GM12878 (cell line): ENCODE data around the gene DFFA. TPM values are rescaled to one million over a fixed set of nuclear protein-coding genes. Genes with fewer than 3 reads are reported as not detected.

Experiments used
- ATAC-seq: fragments of 200-7000 bp; cut with Tn5 transposase; 3 replicates; pipeline ENCODE4 v1.9.1; 2020; ENCODE audit warnings: mild to moderate bottlenecking, moderate library complexity
- BruUV-seq: library from RNA; stranded (reverse); fragments of 400-500 nt; replicated peaks from 2 replicates; lab custom pipeline; 2021; lab: Mats Ljungman, UMichigan
- CTCF ChIA-PET: fragments of 300-600 bp; sonication (Branson Sonifier 250); formaldehyde crosslinking; extraction: SDS; loops from one replicate; lab custom pipeline; 2021; ENCODE audit warnings: inconsistent platforms; lab: Yijun Ruan, JAX
- POLR2A ChIA-PET: fragments of 350-600 bp; formaldehyde crosslinking; extraction: SDS; loops from one replicate; lab custom pipeline; 2021; ENCODE audit warnings: inconsistent platforms; lab: Charles Lee
- RAD21 ChIA-PET: fragments of 300-600 bp; sonication (Branson Sonifier 250); formaldehyde crosslinking; loops from one replicate; lab custom pipeline; 2023; ENCODE audit warnings: antibody characterized with exemption; ENCODE audit not compliant: unreplicated experiment; lab: Charles Lee
- SMC1A ChIA-PET: fragments of 300-600 bp; sonication (Branson Sonifier 250); formaldehyde crosslinking; loops from one replicate; lab custom pipeline; 2023; ENCODE audit not compliant: unreplicated experiment, uncharacterized antibody; lab: Charles Lee
- DNase-seq: peaks from one replicate; pipeline ENCODE4 v3.0.0-alpha.2; 2011; ENCODE audit warnings: low read depth, low spot score
- FAIRE-seq: peaks from 3 replicates; lab custom pipeline; 2011; peaks lifted over from hg19 to GRCh38; lab: Jason Lieb, UNC
- H2AFZ ChIP-seq: 2 replicates; pipeline ENCODE4 v1.6.0; 2011; ENCODE audit warnings: low read depth, low read length, control low read depth; ENCODE audit not compliant: control insufficient read depth
- H3K27ac ChIP-seq: 2 replicates; pipeline ENCODE4 v1.5.1; 2011; ENCODE audit warnings: control low read depth; ENCODE audit not compliant: control insufficient read depth, insufficient read depth
- H3K27me3 ChIP-seq, 2 experiments: replicated peaks in 1 of 2; 2 replicates each; pipeline versions ENCODE4 v1.6.0 to v1.6.1; 2011; ENCODE audit warnings: low read length in 1 of 2; ENCODE audit not compliant: control insufficient read depth in 2 of 2, insufficient read depth in 2 of 2
- H3K36me3 ChIP-seq, 2 experiments: 2 replicates each; pipeline ENCODE4 v1.5.1; 2011; ENCODE audit warnings: low read length in 1 of 2; ENCODE audit not compliant: control insufficient read depth in 2 of 2, insufficient read depth in 2 of 2
- H3K4me1 ChIP-seq: 2 replicates; pipeline ENCODE4 v1.6.1; 2011; ENCODE audit warnings: mild to moderate bottlenecking, low read length, moderate library complexity, mixed read lengths; ENCODE audit not compliant: control insufficient read depth, insufficient read depth
- H3K4me2 ChIP-seq: 2 replicates; pipeline ENCODE4 v1.6.0; 2011; ENCODE audit warnings: control low read depth; ENCODE audit not compliant: control insufficient read depth, insufficient read depth
- H3K4me3 ChIP-seq: fragments of 200-600 bp; sonication (generic); 2 replicates; pipeline ENCODE4 v1.5.1; 2016
- H3K79me2 ChIP-seq: 2 replicates; pipeline ENCODE4 v1.6.0; 2011; ENCODE audit warnings: low read length; ENCODE audit not compliant: control insufficient read depth, insufficient read depth
- H3K9ac ChIP-seq: 2 replicates; pipeline ENCODE4 v1.8.0; 2011; ENCODE audit warnings: low read length, control low read depth, mixed read lengths; ENCODE audit not compliant: control insufficient read depth, insufficient read depth
- H3K9me3 ChIP-seq: replicated peaks from 3 replicates; pipeline ENCODE4 v1.5.1; 2011; ENCODE audit warnings: mild to moderate bottlenecking, low read length; ENCODE audit not compliant: control insufficient read depth, insufficient read depth
- H4K20me1 ChIP-seq: 2 replicates; pipeline ENCODE4 v1.6.0; 2011; ENCODE audit not compliant: control insufficient read depth, insufficient read depth
- CHD4 ChIP-seq: fragments of 200-600 bp; sonication (generic); IDR thresholded peaks from 2 replicates; pipeline ENCODE4 v1.6.1; 2016; ENCODE audit warnings: mild to moderate bottlenecking
- EZH2 ChIP-seq: IDR thresholded peaks from 2 replicates; pipeline ENCODE4 v1.6.1; 2012; ENCODE audit warnings: low read depth, mild to moderate bottlenecking, control low read depth, inconsistent platforms, low read length, borderline replicate concordance; ENCODE audit not compliant: control insufficient read depth
- NKRF ChIP-seq: fragments of 450-650 bp; conservative IDR thresholded peaks from 2 replicates; pipeline ENCODE4 v1.6.1; 2017; ENCODE audit warnings: mild to moderate bottlenecking, moderate library complexity
- NR2F1 ChIP-seq: fragments of 450-650 bp; conservative IDR thresholded peaks from 2 replicates; pipeline ENCODE4 v1.6.1; 2017; ENCODE audit warnings: mild to moderate bottlenecking
- RB1 ChIP-seq: fragments of 450-650 bp; formaldehyde crosslinking; IDR thresholded peaks from 2 replicates; pipeline ENCODE4 v1.6.1; 2017; ENCODE audit warnings: mild to moderate bottlenecking, borderline replicate concordance
- REST ChIP-seq: IDR thresholded peaks from 2 replicates; pipeline ENCODE4 v1.6.1; 2012; ENCODE audit warnings: mild to moderate bottlenecking, low read depth, low read length
- SIX5 ChIP-seq: IDR thresholded peaks from 2 replicates; pipeline ENCODE4 v1.6.1; 2011; ENCODE audit warnings: mild to moderate bottlenecking, low read depth, low read length, moderate library complexity; ENCODE audit not compliant: severe bottlenecking
- SMAD5 ChIP-seq: IDR thresholded peaks from 2 replicates; pipeline ENCODE4 v1.6.1; 2016; ENCODE audit warnings: antibody characterized with exemption, low read depth
- STAT1 ChIP-seq: fragments of 450-650 bp; conservative IDR thresholded peaks from 2 replicates; pipeline ENCODE4 v1.6.1; 2014; ENCODE audit warnings: antibody characterized with exemption, mild to moderate bottlenecking
- SUZ12 ChIP-seq: fragments of 200-600 bp; sonication (generic); IDR thresholded peaks from one replicate; pipeline ENCODE4 v1.6.1; 2018; ENCODE audit warnings: antibody characterized with exemption, mild to moderate bottlenecking; ENCODE audit not compliant: unreplicated experiment
- TCF12 ChIP-seq: IDR thresholded peaks from 2 replicates; pipeline ENCODE4 v1.6.1; 2011; ENCODE audit warnings: low read depth, mild to moderate bottlenecking, low read length
- TCF7 ChIP-seq: IDR thresholded peaks from 2 replicates; pipeline ENCODE4 v1.6.1; 2014; ENCODE audit warnings: antibody characterized with exemption, borderline replicate concordance
- ZBED1 ChIP-seq: IDR thresholded peaks from 2 replicates; pipeline ENCODE4 v1.6.1; 2016; ENCODE audit warnings: borderline replicate concordance
- ZNF622 ChIP-seq: fragments of 450-650 bp; IDR thresholded peaks from 2 replicates; pipeline ENCODE4 v1.6.1; 2017; ENCODE audit warnings: mild to moderate bottlenecking, inconsistent platforms
- ZSCAN29 ChIP-seq: fragments of 450-650 bp; IDR thresholded peaks from 2 replicates; pipeline ENCODE4 v1.6.1; 2017; ENCODE audit warnings: mild to moderate bottlenecking, moderate library complexity
- WGBS: methylation state at CpG from one replicate; pipeline ENCODE4 v1.1.6; 2016; ENCODE audit warnings: low lambda C conversion rate; ENCODE audit not compliant: insufficient replicate concordance, insufficient coverage; ENCODE audit errors: missing lambda C conversion rate; 5-methylcytosine and 5-hydroxymethylcytosine counted together
- in situ Hi-C: fragments of 300-500 bp; cut with MboI; formaldehyde crosslinking; loops from 9 replicates; pipeline ENCODE4 v1.14.3; 2018; ENCODE audit warnings: mixed read lengths
- intact Hi-C: fragments of 100-400 bp; cut with micrococcal nuclease; formaldehyde crosslinking; loops from one replicate; pipeline ENCODE4 v1.14.2; 2022; ENCODE audit not compliant: unreplicated experiment
- polyA plus RNA-seq, 11 experiments: library from polyadenylated mRNA; depleted of rRNA in 4 of 11; unstranded in 6 of 11; stranded (reverse) in 5 of 11; fragments of >200 nt; fragmentation: Nextera tagmentation in 4 of 11; fragmentation: Illumina TruSeq in 1 of 11; extraction: Ambion mirVana in 4 of 11; extraction: Trizol in 1 of 11; gene quantifications; 1 replicate in 1 of 11; 2 replicates in 10 of 11; pipeline versions ENCODE4 v1.2.1 to v1.2.3, GENCODE V29; 2011 to 2016; ENCODE audit warnings: inconsistent platforms in 2 of 11, missing spikeins in 2 of 11, low read depth in 1 of 11
- total RNA-seq, 4 experiments: library from RNA; depleted of rRNA in 3 of 4; stranded (reverse); fragments of >200 nt in 3 of 4; fragmentation: Illumina TruSeq in 1 of 4; extraction: Trizol in 1 of 4; gene quantifications; 2 replicates each; pipeline versions ENCODE4 v1.2.1 to v1.2.3, GENCODE V29; 2013 to 2021
- TF ChIP-seq, protein P1 (sequence below): IDR thresholded peaks from 2 replicates; pipeline ENCODE4 v1.6.1; 2012; ENCODE audit warnings: low read depth, low read length, improper control_type of control experiment
- TF ChIP-seq, protein P2 (sequence below): fragments of 450-650 bp; IDR thresholded peaks from 2 replicates; pipeline ENCODE4 v1.6.1; 2017; ENCODE audit warnings: mild to moderate bottlenecking

Gene DFFA
- total and polyA plus RNA-seq, 10 of the 15 experiments (the other 5 are each of a cell fraction or from before 2014, with no cell fraction given), result 37.4 to 83.8 (median 52.4) TPM

DNA sequence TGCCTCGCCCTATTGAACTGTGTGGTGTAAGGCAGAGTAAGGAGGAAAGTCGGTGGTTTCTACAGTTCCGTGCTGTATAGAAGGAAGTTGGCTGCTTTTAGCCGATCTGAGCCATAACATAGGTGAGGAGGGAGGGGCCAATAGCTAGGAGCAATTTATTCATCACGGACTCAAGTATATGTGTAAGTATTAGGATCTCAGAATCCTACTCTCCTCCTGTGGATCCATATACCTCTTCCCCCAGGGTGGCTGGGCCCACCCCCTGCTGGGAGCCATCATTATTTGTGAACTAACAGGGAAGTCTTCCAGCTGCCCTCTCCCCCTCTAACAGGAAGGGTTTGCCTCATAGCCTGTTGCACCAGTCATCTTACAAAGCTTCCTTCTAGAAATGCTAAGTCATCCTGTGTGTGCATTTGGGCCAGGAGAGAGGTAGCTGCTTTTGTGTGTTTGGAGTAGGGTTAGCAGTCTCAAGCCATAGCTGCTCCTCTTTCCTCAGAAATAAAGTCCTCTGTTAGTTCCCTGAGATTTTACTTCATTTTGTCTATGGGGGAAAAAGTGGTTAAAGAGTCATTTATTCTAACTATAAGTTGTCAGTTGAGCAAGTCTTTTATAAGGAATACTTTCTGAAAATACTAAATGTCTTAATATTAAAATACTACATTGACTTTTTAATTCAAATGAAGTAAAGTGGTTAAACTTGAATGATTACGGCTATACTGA lies 57.0 kb downstream of the DFFA start:
- FAIRE-seq, result no peak
- BruUV-seq, result no TSS peak
- H3K4me1 ChIP-seq, result no peaks in the 10 kb centered on the region
- no peaks in the 10 kb centered on the region for H3K79me2 ChIP-seq
- no peak for TF ChIP-seq EZH2
- no peak for TF ChIP-seq ZBED1
- TF ChIP-seq SUZ12, result no peak
- TF ChIP-seq RB1, result no peak
- no peak for TF ChIP-seq REST
- no peak for TF ChIP-seq STAT1
- no peak for TF ChIP-seq SIX5
- no peak for TF ChIP-seq NR2F1
- TF ChIP-seq CHD4, result no peak
- TF ChIP-seq TCF12, result no peak
- TF ChIP-seq ZSCAN29, result no peak
- no peak for TF ChIP-seq SMAD5
- TF ChIP-seq TCF7, result no peak
- TF ChIP-seq, protein P1, sequence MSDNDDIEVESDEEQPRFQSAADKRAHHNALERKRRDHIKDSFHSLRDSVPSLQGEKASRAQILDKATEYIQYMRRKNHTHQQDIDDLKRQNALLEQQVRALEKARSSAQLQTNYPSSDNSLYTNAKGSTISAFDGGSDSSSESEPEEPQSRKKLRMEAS, result no peak
- TF ChIP-seq NKRF, result no peak
- no peak for TF ChIP-seq ZNF622
- TF ChIP-seq, protein P2, sequence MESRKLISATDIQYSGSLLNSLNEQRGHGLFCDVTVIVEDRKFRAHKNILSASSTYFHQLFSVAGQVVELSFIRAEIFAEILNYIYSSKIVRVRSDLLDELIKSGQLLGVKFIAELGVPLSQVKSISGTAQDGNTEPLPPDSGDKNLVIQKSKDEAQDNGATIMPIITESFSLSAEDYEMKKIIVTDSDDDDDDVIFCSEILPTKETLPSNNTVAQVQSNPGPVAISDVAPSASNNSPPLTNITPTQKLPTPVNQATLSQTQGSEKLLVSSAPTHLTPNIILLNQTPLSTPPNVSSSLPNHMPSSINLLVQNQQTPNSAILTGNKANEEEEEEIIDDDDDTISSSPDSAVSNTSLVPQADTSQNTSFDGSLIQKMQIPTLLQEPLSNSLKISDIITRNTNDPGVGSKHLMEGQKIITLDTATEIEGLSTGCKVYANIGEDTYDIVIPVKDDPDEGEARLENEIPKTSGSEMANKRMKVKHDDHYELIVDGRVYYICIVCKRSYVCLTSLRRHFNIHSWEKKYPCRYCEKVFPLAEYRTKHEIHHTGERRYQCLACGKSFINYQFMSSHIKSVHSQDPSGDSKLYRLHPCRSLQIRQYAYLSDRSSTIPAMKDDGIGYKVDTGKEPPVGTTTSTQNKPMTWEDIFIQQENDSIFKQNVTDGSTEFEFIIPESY, result no peak
- in situ Hi-C loops (no loop called here), intact Hi-C loops (no loop called here)
- H4K20me1 ChIP-seq, result no peaks in the 10 kb centered on the region
- ChIA-PET CTCF (interaction anchor here (0.6 to 1.6 kb wide), 2 partner anchors 15 to 69 kb away, joined by 4 to 5 read pairs; no protein-coding TSS in a partner anchor), SMC1A (no interaction called here), POLR2A (interaction anchor here (0.6 kb wide), 1 partner anchor 404 kb away, joined by 5 read pairs; no protein-coding TSS in a partner anchor), RAD21 (interaction anchor here (1.7 kb wide), 1 partner anchor 205 kb away, joined by 3 read pairs; the partner anchor contains the start of gene KIF1B)
- no peaks in the 10 kb centered on the region for H3K27me3 ChIP-seq
- DNase-seq, result no peak
- no peak overlapping the region for H3K27ac ChIP-seq
- no peak overlapping the region for H3K4me3 ChIP-seq
- no peaks in the 10 kb centered on the region for H3K9me3 ChIP-seq
- no peak overlapping the region for H3K9ac ChIP-seq
- peaks cover 21 to 37% of the 10 kb centered on the region in 2 experiments for H3K36me3 ChIP-seq
- H3K4me2 ChIP-seq, result no peak overlapping the region
- WGBS, result 64% methylated on average over 6 of the region's 6 CpGs
- H2AFZ ChIP-seq, result no peak overlapping the region
- no peak for ATAC-seq
